ENCODE measurements around the gene TLL2. TPM values are rescaled to one million over a fixed set of nuclear protein-coding genes. Genes with fewer than 3 reads are reported as not detected.

The TLL2 gene
- total and polyA plus RNA-seq, 11 donors: 1.8 to 8.6 (median 4.6) TPM

DNA sequence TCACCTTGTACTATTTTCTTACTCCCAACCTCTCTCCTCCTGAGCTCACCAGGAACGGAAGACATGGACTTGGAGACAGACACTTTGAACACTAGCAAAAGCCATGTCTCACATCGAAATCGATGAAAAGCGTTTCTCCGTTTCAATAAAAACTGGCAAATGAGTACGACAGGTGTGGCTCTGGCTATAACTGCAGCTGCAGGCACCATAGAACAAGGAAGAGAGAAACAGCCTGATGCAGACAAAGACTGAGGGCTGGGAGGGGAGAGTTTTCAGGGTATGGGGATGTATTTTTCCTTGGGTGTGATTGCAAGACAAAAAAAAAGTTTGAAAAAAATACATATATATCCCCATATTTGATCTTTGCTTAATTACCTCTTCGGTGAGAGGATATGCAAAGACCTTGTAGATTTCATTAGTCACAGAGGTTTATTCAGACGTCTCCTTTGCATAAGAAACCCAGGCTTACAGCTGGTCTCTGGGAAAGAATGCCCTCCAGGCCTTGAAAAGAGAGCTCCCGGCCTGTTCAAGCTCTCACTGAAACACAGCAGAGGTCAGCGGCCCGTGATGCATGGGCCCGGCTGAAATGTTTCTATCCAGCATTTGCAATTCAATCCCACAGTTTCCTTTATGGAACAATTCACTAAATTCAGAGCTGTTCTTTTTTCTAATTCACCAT lies 63.1 kb downstream of the TLL2 start:
- no peak overlapping the region for H3K27ac ChIP-seq
- no peaks in the 10 kb centered on the region for H3K9me3 ChIP-seq
- no peaks in the 10 kb centered on the region for H3K27me3 ChIP-seq
- no peak overlapping the region for H3K4me3 ChIP-seq
- ATAC-seq: no peak
- intact Hi-C loops (cut with DNase I): no loop called here
- WGBS, 4 donors: 77 to 83% (median 81%) methylated on average over 12 of the region's 12 CpGs
- H3K36me3 ChIP-seq: no peaks in the 10 kb centered on the region
- no peak for DNase-seq
- peaks cover 0 to 25% (median 4%) of the 10 kb centered on the region in 12 donors for H3K4me1 ChIP-seq
- TF ChIP-seq, protein P1, sequence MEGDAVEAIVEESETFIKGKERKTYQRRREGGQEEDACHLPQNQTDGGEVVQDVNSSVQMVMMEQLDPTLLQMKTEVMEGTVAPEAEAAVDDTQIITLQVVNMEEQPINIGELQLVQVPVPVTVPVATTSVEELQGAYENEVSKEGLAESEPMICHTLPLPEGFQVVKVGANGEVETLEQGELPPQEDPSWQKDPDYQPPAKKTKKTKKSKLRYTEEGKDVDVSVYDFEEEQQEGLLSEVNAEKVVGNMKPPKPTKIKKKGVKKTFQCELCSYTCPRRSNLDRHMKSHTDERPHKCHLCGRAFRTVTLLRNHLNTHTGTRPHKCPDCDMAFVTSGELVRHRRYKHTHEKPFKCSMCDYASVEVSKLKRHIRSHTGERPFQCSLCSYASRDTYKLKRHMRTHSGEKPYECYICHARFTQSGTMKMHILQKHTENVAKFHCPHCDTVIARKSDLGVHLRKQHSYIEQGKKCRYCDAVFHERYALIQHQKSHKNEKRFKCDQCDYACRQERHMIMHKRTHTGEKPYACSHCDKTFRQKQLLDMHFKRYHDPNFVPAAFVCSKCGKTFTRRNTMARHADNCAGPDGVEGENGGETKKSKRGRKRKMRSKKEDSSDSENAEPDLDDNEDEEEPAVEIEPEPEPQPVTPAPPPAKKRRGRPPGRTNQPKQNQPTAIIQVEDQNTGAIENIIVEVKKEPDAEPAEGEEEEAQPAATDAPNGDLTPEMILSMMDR (IDR thresholded peaks at IDR 0.05): no peak
- TF ChIP-seq POLR2A (IDR thresholded peaks at IDR 0.05): no peak

DNA sequence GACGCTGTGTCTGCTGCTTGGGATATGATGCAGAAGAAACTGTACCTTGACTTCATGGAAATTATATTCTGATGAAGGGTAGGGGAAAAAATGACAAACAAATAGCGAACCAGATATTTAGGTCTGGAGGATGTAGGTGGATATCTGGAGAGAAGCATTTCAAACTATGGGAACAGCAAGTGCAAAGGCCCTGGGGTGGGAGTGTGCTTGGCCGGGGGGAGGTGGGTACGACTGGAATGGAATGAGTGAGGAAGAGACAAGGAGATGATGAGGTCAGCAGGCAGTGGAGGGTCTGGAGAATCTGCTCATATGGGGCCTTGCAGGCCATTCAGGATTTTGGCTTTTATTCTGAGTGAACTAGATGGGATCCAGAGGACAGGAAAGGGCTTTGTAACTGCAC lies 65.2 kb downstream of the TLL2 start:
- ATAC-seq (peak in 2 of 4 donors; percentile 5 to 26), DNase-seq (no peak)
- no peaks in the 10 kb centered on the region for H3K36me3 ChIP-seq
- TF ChIP-seq POLR2A (IDR thresholded peaks at IDR 0.05): no peak
- TF ChIP-seq, protein P1 (IDR thresholded peaks at IDR 0.05): no peak
- WGBS, 4 donors: 56 to 76% (median 63%) methylated on average over 4 of the region's 4 CpGs
- H3K27ac ChIP-seq: peak overlapping the region in 6 of 12 donors; percentile 2 to 61 (median 47)
- no peaks in the 10 kb centered on the region for H3K27me3 ChIP-seq
- intact Hi-C loops (cut with DNase I): no loop called here
- peaks cover 0 to 25% (median 4%) of the 10 kb centered on the region in 12 donors for H3K4me1 ChIP-seq
- no peak overlapping the region for H3K4me3 ChIP-seq
- H3K9me3 ChIP-seq: no peaks in the 10 kb centered on the region

DNA sequence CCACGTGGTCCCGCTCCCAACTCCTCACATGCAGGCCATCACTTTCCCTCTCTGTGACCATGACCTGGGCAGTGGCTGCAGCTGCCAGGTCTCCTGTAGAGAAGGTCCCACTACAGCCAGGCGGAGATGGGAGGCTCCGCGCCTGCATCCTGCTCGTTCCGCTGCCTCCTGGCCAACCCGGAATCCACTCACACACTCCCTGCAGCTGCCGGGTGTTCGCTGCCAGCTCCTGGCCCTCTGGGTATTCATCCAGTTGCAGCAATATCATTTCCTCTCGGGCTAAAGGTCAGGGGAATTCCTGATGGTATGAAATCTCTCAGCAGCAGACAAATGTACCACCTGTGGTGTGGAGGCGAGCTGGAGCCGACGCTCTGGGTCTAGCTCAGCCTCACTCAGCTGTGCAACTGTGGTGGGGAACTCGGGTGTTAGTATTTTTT lies 65.7 kb downstream of the TLL2 start:
- Histone ChIP-seq H3K27ac (peak overlapping the region in 4 of 12 donors; percentile 18 to 61 (median 43)), H3K4me3 (no peak overlapping the region), H3K4me1 (peaks cover 0 to 25% (median 4%) of the 10 kb centered on the region in 12 donors), H3K9me3 (no peaks in the 10 kb centered on the region), H3K27me3 (no peaks in the 10 kb centered on the region), H3K36me3 (no peaks in the 10 kb centered on the region)
- DNase-seq (peak; percentile 72 to 85 (median 78)), ATAC-seq (peak; percentile 83 to 93 (median 89))
- WGBS, 4 donors: 36 to 55% (median 51%) methylated on average over 15 of the region's 15 CpGs
- TF ChIP-seq, protein P1 (IDR thresholded peaks at IDR 0.05): no peak
- TF ChIP-seq POLR2A (IDR thresholded peaks at IDR 0.05): no peak
- intact Hi-C loops (cut with DNase I): no loop called here

DNA sequence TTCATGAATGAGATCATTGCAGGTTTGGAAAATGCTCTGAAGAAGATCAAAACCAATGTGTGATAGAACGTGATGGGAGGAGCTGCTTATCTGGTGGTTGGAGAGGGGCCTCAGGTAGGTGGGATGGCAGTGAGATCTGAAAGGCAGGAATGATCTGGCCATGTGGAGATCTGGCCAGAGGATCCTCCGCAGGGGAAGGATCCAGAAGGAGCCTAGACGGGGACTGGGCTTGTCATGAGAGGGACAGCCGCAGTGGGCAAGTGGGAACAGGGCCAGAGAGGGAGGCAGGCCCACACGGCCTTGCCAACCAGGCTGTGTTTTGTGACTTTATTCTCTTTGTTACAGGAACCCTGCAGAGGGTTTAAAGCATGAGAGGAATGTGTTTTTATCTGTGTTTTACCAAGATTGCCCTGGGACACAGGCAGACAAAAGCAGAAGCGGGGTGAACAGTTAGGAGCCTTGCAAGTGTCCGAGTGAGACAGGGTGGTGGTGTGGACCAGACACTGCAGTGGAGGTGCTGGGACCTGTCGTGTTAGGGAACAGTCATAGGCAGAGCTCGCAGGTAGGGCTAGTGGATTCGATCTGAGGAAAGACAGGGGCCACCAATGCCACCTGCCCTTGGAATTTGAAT lies 66.6 kb downstream of the TLL2 start:
- no peaks in the 10 kb centered on the region for H3K27me3 ChIP-seq
- WGBS, 4 donors: 49 to 68% (median 57%) methylated on average over 10 of the region's 10 CpGs
- no peak overlapping the region for H3K4me3 ChIP-seq
- peak overlapping the region in 1 of 12 donors; percentile 18 for H3K27ac ChIP-seq
- H3K4me1 ChIP-seq: peaks cover 0 to 34% (median 4%) of the 10 kb centered on the region in 12 donors
- no peaks in the 10 kb centered on the region for H3K9me3 ChIP-seq
- intact Hi-C loops (cut with DNase I): no loop called here
- DNase-seq (no peak), ATAC-seq (no peak)
- no peaks in the 10 kb centered on the region for H3K36me3 ChIP-seq
- TF ChIP-seq, protein P1 (IDR thresholded peaks at IDR 0.05): no peak
- no peak for TF ChIP-seq POLR2A (IDR thresholded peaks at IDR 0.05)
